Measurements from ENCODE around the gene SCRT2.

GRCh38 chr20:638579-638978 lies 37.0 kb downstream of the SCRT2 start:
- TF ChIP-seq POLR2A (IDR thresholded peaks at IDR 0.05) (no peak), CTCF (IDR thresholded peaks at IDR 0.05) (no peak)
